HG03457 (cell line): Measurements from ENCODE around the gene DOLK.

Source experiments
- ATAC-seq: cut with Tn5 transposase; IDR thresholded peaks from one replicate; pipeline ENCODE4 v1.9.1; 2021; ENCODE audit warnings: moderate number of reproducible peaks; ENCODE audit not compliant: unreplicated experiment

The DOLK gene

DNA sequence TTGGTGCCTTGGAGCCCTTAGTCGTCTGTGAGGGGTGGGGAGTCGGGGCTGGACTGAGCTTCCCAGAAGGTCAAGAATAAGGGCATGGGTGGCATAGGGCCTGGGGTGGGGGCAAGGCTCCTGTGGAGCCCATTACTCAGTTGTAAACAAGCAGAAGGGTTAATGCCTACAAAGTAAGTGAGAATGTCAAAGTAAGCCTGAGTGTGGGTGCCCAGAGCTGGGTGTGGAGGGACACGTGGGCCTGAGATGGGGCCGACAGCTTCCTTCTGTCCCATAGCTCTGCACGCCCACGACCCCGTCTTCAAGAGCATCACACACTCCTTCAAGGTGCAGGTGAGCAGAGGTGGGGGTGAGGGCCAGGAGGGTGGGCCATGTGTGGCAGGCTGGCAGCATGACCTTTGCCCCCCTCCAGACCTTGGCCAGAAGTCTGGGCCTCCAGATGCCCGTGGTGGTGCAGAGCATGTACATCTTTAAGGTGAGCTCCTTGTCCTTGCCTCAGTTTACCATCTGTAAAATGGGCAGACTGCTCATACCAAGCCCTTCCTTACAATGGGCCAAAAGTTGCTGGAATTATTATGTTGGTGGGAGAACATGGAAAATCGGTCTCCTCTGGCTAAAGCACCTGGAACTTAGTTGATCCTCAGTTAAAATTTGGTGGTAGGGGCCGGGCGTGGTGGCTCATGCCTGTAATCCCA lies 11.1 kb downstream of the DOLK start:
- no peak for ATAC-seq

- no peak for ATAC-seq
Measured at GRCh38 chr9:128933731-128934130, 13.7 kb downstream of the DOLK start.

DNA sequence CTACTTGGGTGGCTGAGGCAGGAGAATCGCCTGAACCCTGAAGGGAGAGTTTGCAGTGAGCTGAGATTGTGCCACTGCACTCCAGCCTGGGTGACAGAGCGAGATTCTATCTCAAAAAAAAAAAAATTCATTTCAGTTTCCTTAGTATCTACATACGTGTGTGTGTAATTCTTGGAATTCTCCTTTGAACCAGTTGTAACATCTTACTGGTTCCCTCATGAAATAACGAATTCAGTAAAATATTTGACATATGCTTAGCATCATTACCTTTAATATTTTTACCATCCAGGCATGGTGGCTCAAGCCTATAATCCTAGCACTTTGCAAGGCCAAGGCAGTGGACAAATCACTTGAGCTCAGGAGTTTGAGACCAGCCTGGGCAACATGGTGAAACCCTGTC lies 17.8 kb downstream of the DOLK start:
- ATAC-seq = no peak

DNA sequence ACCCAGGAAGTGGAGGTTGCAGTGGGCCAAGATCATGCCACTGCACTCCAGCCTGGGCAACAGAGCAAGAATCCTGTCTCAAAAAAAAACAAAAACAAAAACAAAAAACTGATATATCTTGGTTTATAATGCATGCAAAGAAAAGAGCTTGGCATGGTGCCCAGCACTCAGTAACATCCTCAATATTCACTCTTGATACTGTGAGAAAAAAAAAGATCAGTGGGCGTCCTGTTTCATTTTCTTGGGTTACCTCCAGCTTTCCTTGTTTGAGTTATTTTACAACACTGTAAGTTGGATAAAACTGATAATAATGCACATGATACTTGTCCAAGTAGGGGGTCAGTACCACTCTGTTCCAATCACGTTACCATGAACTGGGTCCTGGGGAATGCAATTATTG lies 18.8 kb downstream of the DOLK start:
- ATAC-seq = no peak

DNA sequence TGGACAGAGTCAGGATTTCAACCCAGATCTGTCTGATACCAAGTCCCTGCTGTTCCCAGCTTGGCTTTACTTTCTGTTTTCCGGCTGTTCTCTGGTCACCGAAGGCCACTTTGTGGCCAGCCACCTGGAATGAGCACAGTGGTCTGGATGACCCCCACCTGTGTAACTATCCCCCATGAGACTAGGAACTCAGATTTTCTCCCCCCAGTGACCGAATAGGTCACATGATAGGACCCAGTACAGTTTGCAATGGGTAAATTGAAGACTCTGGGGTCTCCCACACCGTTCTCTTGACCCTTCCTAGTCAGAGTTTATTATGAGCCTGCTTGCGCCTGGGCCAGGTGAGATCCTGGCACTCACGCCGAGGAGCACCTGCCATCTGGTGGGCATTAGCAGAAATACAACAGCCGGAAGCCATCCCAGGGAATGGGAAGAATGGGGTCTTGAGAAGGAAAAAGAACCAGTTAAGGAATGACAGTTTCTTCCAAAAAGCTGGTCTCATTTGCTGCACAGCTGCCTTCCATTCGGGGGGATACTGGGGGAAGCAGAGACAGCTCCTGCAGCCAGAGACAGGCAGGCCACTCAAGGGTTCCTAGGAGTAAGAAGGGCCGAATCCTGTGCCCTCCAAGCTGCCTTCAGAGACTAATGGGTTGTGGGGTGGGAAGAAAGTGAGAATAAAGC lies 19.5 kb downstream of the DOLK start:
- no peak for ATAC-seq

DNA sequence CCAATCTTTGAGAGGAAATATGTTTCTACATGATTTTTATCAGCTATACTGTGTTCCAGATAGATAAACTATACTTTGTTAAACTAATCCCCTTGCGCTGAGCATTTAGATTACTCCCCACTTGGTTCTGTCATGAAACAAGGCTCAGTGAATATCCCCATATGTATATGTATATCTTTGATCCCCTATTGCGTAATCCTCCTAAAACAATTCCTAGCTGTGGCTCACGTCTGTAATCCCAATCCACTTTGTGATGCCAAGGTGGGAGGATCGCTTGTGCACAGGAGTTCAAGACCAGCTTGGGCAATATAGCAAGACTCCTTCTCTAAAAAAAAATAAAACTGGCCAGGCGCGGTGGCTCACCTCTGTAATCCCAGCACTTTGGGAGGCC lies 23.9 kb downstream of the DOLK start:
- ATAC-seq = no peak

DNA sequence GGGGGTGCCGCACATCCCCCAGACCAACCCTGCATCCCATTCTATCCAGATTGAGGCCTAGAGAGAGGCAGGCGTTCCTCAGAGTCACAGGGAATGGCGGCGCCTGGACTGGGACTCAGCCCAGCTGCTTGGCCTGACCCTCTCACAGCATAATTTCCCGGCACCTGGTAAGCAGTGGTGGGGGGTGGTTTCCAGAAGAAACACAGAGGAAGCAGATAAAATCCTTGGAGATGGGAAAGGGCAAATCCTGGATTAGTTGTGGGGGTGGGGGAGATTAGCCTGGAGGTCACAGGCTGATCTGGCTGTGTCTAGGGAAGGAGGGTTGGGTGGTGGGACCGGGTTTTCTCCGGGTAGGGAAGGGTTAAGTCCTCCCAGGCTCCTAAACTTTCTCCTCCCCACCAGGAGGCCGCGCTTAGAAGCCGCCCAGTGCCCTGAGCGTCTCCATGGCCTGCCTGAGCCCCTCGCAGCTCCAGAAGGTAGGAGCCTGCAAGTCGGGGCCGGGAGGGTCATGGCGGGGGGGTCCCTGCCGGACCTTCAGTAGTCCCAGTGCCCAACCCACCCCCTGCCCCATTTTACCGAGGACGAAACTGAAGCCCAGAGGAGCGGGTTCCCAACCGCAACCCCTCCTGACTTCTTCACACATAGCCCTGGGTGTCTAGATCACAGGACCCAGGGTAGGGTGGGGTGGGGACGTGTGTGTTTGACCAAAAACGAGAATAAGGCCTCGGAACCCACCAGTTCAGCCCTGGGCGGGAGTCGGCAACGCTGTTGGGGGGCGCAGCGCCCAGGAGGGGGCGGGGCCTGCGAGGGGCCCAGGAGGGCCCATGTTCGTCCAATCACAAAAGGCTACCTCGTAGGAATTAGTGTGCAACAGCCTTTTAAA lies 25.3 kb downstream of the DOLK start:
- no peak for ATAC-seq

DNA sequence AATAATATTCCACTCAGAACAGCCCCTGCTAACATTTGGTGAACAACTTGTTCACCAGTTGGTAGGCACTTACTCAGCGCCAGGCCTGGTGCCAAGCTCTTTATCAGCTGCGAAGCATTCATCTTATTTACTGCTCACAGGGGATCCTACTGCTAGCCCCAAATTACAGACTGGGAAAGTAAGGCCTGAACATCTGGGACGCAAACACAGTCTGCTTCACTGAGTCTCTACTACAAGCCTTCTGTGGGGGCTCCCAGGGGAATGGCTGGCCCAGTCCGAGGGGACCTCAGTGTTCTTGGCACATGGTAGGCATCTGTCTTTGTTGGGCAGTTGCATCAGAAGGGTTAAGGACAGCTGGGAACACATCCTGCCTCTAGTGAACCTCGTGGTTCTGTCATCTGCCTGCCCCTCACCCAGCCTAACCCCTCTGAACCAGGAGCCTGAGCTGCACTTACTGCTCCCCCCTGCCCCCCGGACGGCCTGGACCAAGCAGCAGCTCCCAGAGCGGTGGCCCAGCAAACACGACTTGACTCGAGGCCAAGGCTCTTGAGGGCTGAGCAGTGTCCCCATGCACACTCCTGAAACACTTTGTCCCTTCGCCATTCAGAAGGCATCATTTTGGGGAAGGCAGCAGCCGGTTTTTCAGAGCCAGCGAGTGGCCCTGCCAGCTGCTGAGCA lies 26.9 kb downstream of the DOLK start, which contains the start of gene PHYHD1:
Gene PHYHD1, plus strand, starts transcription at position 602 of the 678 bp plus-strand sequence. CDS start 1,342 bp downstream, outside the sequence.
- ATAC-seq = no peak

DNA sequence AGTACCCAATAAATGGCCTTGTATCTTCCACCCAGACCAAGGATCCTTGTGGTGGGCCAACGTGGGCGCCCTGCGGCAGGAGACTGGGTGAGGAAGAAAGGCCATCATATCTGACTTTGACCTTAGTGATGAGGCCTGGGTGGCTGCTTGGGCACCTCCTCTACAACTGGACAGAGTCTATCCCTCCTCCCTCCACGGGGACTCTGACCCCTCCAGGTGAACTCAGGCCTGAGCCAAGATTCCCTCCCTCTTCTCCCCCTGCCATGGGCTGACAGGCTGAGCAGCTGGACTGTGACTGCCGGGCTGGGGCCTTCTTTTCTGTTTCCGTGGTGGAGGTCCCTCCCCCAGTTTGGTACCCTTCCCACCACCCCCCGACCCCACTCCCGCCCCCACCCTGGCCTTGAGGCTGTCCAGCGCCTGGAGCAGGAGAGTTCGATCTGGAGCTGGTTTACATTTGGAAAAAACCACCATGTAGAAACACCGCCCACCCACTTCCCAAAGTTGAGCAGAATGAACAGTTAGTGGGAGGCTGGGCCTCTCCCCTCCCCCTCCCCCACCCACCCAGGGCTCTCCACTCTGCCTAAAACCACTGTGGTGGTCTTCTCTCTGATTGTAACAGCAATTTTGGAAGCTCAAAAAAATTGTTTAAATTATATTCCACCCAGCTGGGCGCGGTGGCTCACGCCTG lies 27.9 kb downstream of the DOLK start:
- ATAC-seq = no peak

GRCh38 chr9:128918921-128919320 lies 28.5 kb downstream of the DOLK start:
- no peak for ATAC-seq

DNA sequence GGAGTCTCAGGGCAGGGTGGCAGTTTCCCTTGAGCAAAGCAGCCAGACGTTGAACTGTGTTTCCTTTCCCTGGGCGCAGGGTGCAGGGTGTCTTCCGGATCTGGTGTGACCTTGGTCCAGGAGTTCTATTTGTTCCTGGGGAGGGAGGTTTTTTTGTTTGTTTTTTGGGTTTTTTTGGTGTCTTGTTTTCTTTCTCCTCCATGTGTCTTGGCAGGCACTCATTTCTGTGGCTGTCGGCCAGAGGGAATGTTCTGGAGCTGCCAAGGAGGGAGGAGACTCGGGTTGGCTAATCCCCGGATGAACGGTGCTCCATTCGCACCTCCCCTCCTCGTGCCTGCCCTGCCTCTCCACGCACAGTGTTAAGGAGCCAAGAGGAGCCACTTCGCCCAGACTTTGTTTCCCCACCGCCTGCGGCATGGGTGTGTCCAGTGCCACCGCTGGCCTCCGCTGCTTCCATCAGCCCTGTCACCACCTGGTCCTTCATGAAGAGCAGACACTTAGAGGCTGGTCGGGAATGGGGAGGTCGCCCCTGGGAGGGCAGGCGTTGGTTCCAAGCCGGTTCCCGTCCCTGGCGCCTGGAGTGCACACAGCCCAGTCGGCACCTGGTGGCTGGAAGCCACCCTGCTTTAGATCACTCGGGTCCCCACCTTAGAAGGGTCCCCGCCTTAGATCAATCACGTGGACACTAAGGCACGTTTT lies 30.1 kb downstream of the DOLK start:
- ATAC-seq = no peak

DNA sequence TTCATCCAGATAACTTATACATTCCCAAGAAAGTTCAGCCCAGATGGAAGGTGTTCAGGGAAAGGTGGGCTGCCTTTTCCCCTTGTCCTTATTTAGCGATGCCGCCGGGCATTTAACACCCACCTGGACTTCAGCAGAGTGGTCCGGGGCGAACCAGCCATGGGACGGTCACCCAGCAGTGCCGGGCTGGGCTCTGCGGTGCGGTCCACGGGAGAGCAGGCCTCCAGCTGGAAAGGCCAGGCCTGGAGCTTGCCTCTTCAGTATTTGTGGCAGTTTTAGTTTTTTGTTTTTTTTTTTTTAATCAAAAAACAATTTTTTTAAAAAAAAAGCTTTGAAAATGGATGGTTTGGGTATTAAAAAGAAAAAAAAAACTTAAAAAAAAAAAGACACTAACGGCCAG lies 30.7 kb downstream of the DOLK start:
- no peak for ATAC-seq

DNA sequence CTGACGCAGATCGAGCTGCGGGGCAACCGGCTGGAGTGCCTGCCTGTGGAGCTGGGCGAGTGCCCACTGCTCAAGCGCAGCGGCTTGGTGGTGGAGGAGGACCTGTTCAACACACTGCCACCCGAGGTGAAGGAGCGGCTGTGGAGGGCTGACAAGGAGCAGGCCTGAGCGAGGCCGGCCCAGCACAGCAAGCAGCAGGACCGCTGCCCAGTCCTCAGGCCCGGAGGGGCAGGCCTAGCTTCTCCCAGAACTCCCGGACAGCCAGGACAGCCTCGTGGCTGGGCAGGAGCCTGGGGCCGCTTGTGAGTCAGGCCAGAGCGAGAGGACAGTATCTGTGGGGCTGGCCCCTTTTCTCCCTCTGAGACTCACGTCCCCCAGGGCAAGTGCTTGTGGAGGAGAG lies 31.2 kb downstream of the DOLK start:
- ATAC-seq = no peak

DNA sequence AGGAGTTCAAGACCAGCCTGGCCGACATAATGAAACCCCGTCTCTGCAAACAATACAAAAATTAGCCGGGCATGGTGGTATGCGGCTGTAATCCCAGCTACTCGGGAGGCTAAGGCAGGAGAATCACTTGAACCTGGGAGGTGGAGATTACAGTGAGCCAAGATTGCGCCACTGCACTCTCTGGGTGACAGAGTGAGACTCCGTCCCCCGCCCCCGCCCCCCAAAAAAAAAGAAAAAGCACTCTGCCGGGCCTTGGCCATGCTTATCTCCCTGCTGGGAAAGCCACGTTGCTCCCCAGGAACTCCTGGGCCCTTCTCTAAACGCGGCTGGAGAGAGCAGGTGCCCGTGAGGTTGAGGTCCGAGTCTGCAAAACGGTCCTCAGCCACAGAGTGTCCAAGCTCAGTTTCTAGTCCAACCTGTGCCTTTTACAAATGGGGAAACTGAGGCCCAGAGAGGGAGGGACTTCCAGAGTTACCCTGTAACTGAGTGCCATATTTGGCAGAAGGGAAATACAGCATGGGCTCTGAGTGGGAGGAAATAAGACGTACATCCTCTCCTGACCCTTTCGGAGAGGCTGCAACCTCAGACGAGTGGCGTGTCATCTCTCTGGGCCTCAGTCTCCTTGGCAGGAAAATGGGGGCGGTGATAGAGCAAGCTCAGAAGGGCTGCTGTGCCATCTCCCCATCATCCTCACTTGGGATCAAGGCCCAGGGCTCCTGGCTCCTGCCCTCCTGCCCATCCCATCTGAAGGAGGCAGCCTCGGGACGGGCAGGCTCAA lies 33.2 kb downstream of the DOLK start:
- no peak for ATAC-seq

GRCh38 chr9:128913048-128913900 lies 34.1 kb downstream of the DOLK start:
- ATAC-seq = no peak

- no peak for ATAC-seq
Measured at GRCh38 chr9:128912270-128912853, 35.0 kb downstream of the DOLK start.

- ATAC-seq = no peak
Measured at GRCh38 chr9:128911529-128912035, 35.8 kb downstream of the DOLK start.

DNA sequence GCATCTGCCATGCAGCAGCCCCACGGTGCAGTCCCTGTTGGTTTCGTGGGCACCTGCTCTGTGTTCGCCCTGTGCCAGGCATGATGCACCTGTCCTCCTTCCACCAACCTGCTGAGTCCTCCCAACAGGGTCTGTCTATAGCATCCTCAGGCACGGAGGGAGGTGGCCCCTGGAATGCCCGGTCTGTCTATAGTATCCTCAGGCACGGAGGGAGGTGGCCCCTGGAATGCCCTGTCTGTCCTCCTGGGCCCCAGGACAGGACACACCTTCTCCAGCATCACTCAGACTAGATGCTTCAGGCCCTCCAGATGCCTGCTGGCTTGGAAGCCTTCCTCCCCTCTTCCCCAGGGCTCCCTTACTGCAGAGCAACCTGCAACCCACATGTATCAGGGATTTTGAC lies 36.5 kb downstream of the DOLK start:
- ATAC-seq = no peak
